Hepatocyte (in vitro differentiated cells): Measurements from ENCODE around the gene SLC30A4. TPM values are rescaled to one million over a fixed set of nuclear protein-coding genes. Genes with fewer than 3 reads are reported as not detected.

Source experiments
- DNase-seq: peaks from one replicate; pipeline ENCODE4 v3.0.0-alpha.2; 2016; ENCODE audit warnings: low spot score
- H2AFZ ChIP-seq: fragments of 200-600 bp; sonication (generic); 2 replicates; pipeline ENCODE4 v1.6.0; 2016; ENCODE audit warnings: antibody characterized with exemption, mild to moderate bottlenecking
- H3K27ac ChIP-seq: fragments of 200-600 bp; sonication (generic); 2 replicates; pipeline ENCODE4 v1.5.1; 2016; ENCODE audit warnings: mild to moderate bottlenecking
- H3K27me3 ChIP-seq: fragments of 200-600 bp; sonication (generic); 2 replicates; pipeline ENCODE4 v1.6.1; 2016
- H3K36me3 ChIP-seq: fragments of 200-600 bp; sonication (generic); replicated peaks from 2 replicates; pipeline ENCODE4 v1.5.1; 2016; ENCODE audit warnings: low read depth; ENCODE audit not compliant: insufficient read depth
- H3K4me1 ChIP-seq: fragments of 200-600 bp; sonication (generic); 2 replicates; pipeline ENCODE4 v1.5.1; 2016; ENCODE audit warnings: mild to moderate bottlenecking, moderate library complexity; ENCODE audit not compliant: insufficient read depth
- H3K4me2 ChIP-seq: fragments of 200-600 bp; sonication (generic); 2 replicates; pipeline ENCODE4 v1.6.0; 2016
- H3K4me3 ChIP-seq: fragments of 200-600 bp; sonication (generic); 2 replicates; pipeline ENCODE4 v1.5.1; 2016; ENCODE audit warnings: mild to moderate bottlenecking
- H3K79me2 ChIP-seq: fragments of 200-600 bp; sonication (generic); 2 replicates; pipeline ENCODE4 v1.6.0; 2017; ENCODE audit warnings: mild to moderate bottlenecking
- H3K9me2 ChIP-seq: fragments of 200-600 bp; sonication (generic); replicated peaks from 2 replicates; pipeline ENCODE4 v1.6.0; 2017; ENCODE audit warnings: mild to moderate bottlenecking; ENCODE audit not compliant: insufficient read depth
- H3K9me3 ChIP-seq: fragments of 200-600 bp; sonication (generic); 2 replicates; pipeline ENCODE4 v1.5.1; 2016; ENCODE audit warnings: low read depth, mild to moderate bottlenecking
- H4K20me1 ChIP-seq: fragments of 200-600 bp; sonication (generic); 2 replicates; pipeline ENCODE4 v1.6.0; 2016; ENCODE audit warnings: mild to moderate bottlenecking; ENCODE audit not compliant: insufficient read depth, poor library complexity, severe bottlenecking
- EZH2 ChIP-seq: fragments of 200-600 bp; sonication (generic); IDR thresholded peaks from 2 replicates; pipeline ENCODE4 v1.6.1; 2016; ENCODE audit warnings: antibody characterized with exemption, mild to moderate bottlenecking, borderline replicate concordance
- EZH2phosphoT487 ChIP-seq: fragments of 200-600 bp; sonication (generic); IDR thresholded peaks from one replicate; pipeline ENCODE4 v1.6.1; 2018; ENCODE audit warnings: antibody characterized with exemption, mild to moderate bottlenecking, low read depth, moderate library complexity; ENCODE audit not compliant: unreplicated experiment, severe bottlenecking
- WGBS: methylation state at CpG from one replicate; pipeline ENCODE4 v1.1.6; 2016; ENCODE audit warnings: low lambda C conversion rate; ENCODE audit errors: missing lambda C conversion rate; 5-methylcytosine and 5-hydroxymethylcytosine counted together
- polyA plus RNA-seq: library from polyadenylated mRNA; unstranded; fragments of >200 nt; fragmentation: Nextera tagmentation; extraction: Ambion mirVana; gene quantifications from 2 replicates; pipeline ENCODE4 v1.2.1, GENCODE V29; 2016
- total RNA-seq: library from RNA; depleted of rRNA; stranded (reverse); fragments of >200 nt; gene quantifications from 2 replicates; pipeline ENCODE4 v1.2.3, GENCODE V29; 2014
- TF ChIP-seq, protein P1 (sequence below): fragments of 200-600 bp; sonication (generic); IDR thresholded peaks from 2 replicates; pipeline ENCODE4 v1.5.1; 2016; ENCODE audit warnings: antibody characterized with exemption, mild to moderate bottlenecking; ENCODE audit not compliant: poor library complexity

Gene SLC30A4
- total and polyA plus RNA-seq, 2 experiments from 2014 or later = 2.9 to 4.1 TPM

DNA sequence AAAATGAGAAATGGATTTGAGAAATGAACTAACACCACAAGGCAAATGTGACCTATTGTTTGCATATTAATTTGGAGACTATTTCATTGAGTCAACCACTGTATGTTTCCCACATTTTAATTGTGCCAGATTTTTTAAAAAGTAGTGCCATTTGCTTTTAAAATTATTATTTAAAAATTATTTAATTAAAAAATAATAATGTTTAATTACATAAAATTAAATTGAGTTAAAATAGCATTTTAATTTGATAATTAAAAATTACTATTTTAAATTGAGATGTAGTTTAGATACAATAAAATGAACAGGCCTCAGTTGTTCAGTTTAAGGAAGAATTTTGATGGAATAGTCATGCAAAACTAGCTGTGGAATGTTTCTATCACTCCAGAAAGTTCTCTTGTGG lies 81.5 kb downstream of the SLC30A4 start:
- no peak overlapping the region for H3K4me3 ChIP-seq

DNA sequence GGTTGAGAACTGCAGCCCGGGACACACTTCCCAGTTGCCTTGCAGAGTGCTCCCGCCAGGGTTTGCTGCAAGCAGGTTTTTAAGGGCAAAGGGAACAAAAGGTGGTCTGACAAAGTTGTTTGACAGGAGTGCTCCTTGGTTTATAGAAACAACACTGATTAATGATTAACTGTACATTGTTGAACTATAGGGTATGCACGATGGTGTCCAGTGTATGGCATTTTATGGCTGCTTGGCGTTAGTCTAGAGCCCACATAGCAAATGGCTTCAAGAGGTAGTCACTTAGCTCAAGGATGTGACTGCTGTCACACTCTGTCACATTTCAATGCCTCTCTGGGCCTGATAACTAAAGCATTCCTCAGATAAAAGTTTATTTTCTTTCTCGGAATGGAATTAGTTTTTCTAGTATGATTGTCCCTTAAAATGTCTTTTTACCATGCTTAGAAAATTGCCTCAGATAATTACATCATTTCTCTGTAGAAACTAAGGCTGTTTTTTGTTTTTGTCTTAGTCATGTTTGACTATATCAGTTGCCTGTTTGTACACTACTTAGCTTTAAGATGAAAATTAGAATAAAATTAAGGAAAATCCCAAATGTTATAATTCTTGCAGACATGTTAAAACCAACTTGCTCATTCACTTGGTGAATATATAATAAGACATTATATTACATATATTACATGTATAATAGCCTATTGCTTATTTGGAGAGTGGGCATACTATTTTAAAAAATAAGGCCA lies 82.9 kb downstream of the SLC30A4 start:
- Histone ChIP-seq H2AFZ (no peak overlapping the region), H3K9me3 (no peaks in the 10 kb centered on the region), H3K36me3 (no peaks in the 10 kb centered on the region), H3K27me3 (no peaks in the 10 kb centered on the region), H3K9me2 (no peaks in the 10 kb centered on the region), H4K20me1 (no peaks in the 10 kb centered on the region), H3K4me3 (no peak overlapping the region), H3K4me1 (peaks cover 4% of the 10 kb centered on the region), H3K27ac (peak overlapping the region; percentile 39), H3K4me2 (peak overlapping the region; percentile 21), H3K79me2 (no peaks in the 10 kb centered on the region)
- DNase-seq = peak; percentile 52
- WGBS = 45% methylated on average over 5 of the region's 5 CpGs
- TF ChIP-seq EZH2 (no peak), EZH2phosphoT487 (no peak)
- TF ChIP-seq, protein P1, sequence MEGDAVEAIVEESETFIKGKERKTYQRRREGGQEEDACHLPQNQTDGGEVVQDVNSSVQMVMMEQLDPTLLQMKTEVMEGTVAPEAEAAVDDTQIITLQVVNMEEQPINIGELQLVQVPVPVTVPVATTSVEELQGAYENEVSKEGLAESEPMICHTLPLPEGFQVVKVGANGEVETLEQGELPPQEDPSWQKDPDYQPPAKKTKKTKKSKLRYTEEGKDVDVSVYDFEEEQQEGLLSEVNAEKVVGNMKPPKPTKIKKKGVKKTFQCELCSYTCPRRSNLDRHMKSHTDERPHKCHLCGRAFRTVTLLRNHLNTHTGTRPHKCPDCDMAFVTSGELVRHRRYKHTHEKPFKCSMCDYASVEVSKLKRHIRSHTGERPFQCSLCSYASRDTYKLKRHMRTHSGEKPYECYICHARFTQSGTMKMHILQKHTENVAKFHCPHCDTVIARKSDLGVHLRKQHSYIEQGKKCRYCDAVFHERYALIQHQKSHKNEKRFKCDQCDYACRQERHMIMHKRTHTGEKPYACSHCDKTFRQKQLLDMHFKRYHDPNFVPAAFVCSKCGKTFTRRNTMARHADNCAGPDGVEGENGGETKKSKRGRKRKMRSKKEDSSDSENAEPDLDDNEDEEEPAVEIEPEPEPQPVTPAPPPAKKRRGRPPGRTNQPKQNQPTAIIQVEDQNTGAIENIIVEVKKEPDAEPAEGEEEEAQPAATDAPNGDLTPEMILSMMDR = no peak

More for the DNA sequence above, 81.5 kb downstream of the SLC30A4 start:
- no peak overlapping the region for H2AFZ ChIP-seq
- H3K36me3 ChIP-seq = no peaks in the 10 kb centered on the region
- H3K4me1 ChIP-seq = peaks cover 4% of the 10 kb centered on the region
- no peak for DNase-seq
- no peaks in the 10 kb centered on the region for H3K27me3 ChIP-seq
- no peaks in the 10 kb centered on the region for H3K9me3 ChIP-seq
- H3K9me2 ChIP-seq = no peaks in the 10 kb centered on the region
- no peak overlapping the region for H3K27ac ChIP-seq
- TF ChIP-seq EZH2 = no peak
- TF ChIP-seq EZH2phosphoT487 = no peak
- TF ChIP-seq, protein P1 = no peak
- no peaks in the 10 kb centered on the region for H3K79me2 ChIP-seq
- no peak overlapping the region for H3K4me2 ChIP-seq
- H4K20me1 ChIP-seq = no peaks in the 10 kb centered on the region

DNA sequence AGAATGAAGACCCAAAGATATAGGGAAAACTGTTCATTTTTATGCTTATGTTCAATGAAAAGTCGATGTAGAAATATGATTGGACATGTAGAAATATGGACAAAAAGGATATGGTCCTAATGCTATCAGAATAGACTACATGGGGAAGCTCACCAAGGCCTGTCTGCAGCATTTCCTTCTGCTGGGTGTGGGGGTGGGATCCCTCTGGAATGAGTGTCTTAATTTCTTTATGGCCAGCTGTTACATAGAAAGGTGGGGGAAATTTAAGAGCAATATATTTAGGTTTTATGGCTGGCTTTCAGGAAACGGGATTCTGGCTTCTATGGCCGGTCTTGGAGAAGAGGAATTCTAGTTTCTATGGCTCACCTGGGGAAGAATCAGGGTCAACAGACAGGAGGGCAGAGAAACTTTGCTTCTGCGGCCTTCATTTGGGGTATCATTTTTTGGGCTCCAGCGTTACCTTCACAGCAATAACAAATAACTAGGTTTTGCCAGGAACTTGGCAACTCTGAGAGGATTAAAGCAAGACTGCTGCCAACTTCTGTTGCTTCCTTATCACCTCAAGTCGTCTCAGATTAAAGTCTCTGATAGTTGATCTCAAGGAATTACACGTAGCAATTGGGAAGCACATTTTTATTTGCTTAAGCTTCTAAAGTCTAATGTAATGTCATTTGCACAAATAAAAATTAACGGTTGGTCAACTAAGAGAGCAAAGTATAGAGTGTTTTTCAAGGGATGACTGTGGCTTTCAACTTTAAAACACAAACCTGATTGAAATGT lies 87.2 kb downstream of the SLC30A4 start:
- Histone ChIP-seq H2AFZ (no peak overlapping the region), H3K79me2 (no peaks in the 10 kb centered on the region), H3K9me2 (no peaks in the 10 kb centered on the region), H3K9me3 (no peaks in the 10 kb centered on the region), H4K20me1 (no peaks in the 10 kb centered on the region), H3K4me3 (no peak overlapping the region), H3K36me3 (no peaks in the 10 kb centered on the region), H3K4me2 (no peak overlapping the region), H3K4me1 (peaks cover 4% of the 10 kb centered on the region), H3K27me3 (no peaks in the 10 kb centered on the region), H3K27ac (no peak overlapping the region)
- TF ChIP-seq EZH2phosphoT487 (no peak), EZH2 (no peak)
- TF ChIP-seq, protein P1 = no peak
- DNase-seq = no peak
- WGBS = 59% methylated on average over 8 of the region's 8 CpGs
